ENCODE measurements around the gene HIVEP3.

- TF ChIP-seq CTCF (IDR thresholded peaks at IDR 0.05) (no peak), POLR2A (IDR thresholded peaks at IDR 0.05) (no peak)
Measured at GRCh38 chr1:41768583-41768982, 150.1 kb downstream of the HIVEP3 start.

Measured in tibial nerve (tissue), 3 donors.